Fibroblast of skin of back (primary cell): Measurements from ENCODE around the gene ABCG2.

ENCODE experiments used
- DNase-seq: peaks from one replicate; pipeline ENCODE4 v3.0.0-alpha.2; 2013

Gene ABCG2

GRCh38 chr4:88062843-88063242, 95.6 kb downstream of the ABCG2 start:
- DNase-seq, result no peak

DNA sequence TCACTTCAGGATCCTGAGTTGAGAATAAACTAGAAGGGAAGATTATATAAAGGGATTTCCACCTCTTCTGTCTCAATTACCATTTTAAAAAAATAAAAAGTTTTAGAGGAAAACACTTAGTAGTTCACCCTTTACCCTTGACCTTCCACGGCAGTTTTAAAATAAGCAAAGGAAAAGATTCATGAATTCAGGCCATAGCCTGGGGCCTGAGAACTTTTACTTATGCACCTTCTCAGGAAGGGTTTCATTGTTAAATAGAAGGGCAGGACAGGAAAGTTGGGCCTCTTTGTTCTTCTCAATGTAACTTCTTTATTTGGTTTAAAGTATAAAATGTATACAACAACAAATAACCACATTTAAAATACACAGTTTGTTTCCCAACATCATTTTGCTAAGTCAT, 96.1 kb downstream of the ABCG2 start:
- no peak for DNase-seq

- DNase-seq, result no peak
Measured at GRCh38 chr4:88060431-88060830, 98.0 kb downstream of the ABCG2 start.

GRCh38 chr4:88059766-88060165, 98.7 kb downstream of the ABCG2 start:
- no peak for DNase-seq

GRCh38 chr4:88058295-88058694, 100.1 kb downstream of the ABCG2 start:
- DNase-seq, result no peak

DNA sequence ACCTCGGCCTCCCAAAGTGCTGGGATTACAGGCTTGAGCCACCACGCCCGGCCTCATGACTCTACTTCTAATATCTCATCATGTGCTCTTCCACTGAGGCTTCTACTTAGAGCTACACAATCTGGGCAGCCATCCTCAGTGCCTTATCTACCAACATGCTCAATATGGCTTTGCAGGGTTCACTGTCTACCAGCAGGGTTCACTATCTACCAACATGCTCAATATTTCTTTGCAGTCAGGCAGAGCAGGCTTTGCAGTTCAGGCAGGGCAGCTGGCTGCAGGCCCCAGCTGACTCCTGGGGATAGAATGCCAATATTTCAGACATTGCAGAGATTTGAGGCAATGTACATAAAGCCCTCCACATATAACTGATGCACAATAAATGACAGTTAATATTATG, 103.5 kb downstream of the ABCG2 start:
- DNase-seq, result peak; percentile 30

DNA sequence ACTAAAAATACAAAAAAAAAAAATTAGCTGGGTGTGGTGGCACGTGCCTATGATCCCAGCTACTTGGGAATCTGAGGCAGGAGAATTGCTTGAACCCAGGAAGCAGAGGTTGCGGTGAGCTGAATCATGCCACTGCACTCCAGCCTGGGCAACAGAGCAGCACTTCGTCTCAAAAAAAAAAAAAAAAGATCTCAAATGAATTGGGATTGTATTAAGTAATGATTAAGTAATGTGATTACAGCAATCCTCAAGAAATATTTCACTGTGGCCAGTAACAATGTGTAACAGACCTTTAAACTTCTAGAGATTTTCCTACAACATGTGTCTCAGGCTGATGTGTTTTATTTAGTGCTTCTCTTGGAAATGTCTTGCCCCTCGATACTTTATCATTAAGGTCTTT, 104.2 kb downstream of the ABCG2 start:
- DNase-seq, result no peak

DNA sequence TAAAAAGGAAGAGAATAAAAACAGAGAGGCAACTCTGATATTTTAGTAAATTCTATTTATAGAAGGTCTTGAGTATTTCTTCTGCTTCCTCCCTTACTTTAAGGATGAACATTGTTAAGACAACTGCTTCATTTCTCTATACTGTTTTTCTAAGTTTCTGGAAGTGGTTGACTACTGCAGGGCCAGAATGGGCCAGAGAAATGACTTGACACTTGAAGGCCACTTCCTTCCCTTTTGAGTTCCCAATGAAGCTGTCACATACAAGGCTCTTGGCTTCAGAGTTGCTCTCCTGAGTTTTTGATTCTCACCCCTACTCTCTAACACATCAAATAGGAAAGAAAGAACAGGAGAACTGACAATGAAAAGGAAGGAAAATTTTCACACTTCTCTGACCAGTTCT, 113.4 kb downstream of the ABCG2 start:
- DNase-seq, result no peak

DNA sequence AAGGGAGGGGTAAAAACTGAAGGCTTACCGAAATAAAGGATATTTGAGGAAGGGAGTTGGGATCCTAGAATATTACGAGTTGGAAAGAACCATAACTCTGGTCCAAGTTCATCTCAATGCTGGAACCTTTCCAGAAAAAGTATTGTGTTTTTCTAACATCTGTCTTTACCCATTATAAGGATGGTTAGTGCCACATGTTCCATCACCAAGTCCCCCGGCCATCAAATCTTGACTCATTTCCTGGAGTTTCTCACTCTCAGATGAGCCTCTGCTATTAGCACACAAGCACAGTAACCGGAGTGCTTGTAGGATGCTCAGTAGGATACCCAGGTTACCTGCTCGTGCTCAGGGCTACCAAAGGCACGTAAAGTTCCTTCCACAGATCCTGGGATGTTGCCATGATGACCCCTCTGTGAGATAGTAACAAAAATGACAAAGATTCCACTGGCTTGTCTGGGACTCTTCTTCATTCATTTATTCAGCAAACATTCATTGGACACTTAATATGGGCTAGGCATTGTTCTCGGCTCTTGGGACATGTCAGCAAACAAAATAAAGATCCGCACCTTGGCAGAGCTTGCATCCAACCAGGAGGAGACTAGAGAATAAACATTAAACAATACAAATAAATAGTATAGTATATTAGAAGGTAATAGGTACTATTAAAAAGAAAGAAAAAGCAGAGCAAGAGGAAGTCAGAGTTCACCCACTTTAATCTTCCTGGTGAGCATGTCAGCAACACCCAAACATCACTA, 114.7 kb downstream of the ABCG2 start:
- DNase-seq, result no peak

GRCh38 chr4:88043001-88043400, 115.4 kb downstream of the ABCG2 start:
- no peak for DNase-seq

- no peak for DNase-seq
Measured at GRCh38 chr4:88041626-88042025, 116.8 kb downstream of the ABCG2 start.

DNA sequence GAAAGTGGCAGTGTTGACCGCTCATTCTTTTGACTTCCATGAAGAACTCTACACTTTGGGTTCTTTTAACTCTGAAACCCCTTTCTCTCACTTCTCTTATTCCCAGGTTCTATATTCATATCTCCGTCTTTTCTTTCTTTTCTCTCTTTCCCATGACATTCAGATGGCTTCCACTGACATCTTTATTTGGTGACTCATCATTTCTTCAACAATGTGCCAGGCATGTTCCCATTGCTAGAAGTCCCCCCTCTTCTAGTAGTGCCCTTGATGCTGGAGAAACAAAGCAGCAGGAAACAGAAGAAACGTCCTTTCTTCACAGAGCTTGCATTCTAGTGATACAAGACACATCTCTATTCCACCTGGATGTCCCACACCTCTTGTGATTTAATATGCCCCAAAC, 117.7 kb downstream of the ABCG2 start:
- peak; percentile 33 for DNase-seq
